Right lobe of liver (tissue), 6 donors: ENCODE data around the gene DDX24. TPM values are rescaled to one million over a fixed set of nuclear protein-coding genes. Genes with fewer than 3 reads are reported as not detected.
A peak's percentile ranks its signal among the peaks of the same experiment; 100 is the strongest.

Experiments used
- ATAC-seq, 4 donors: fragments of 200-7000 bp; cut with Tn5 transposase; one replicate each; pipeline ENCODE4 v1.9.1; 2020; ENCODE audit warnings: mild to moderate bottlenecking in 4 of 4, moderate library complexity in 4 of 4
- DNase-seq, 3 donors: peaks; one replicate each; pipeline ENCODE4 v3.0.0-alpha.2; 2020
- H3K27ac ChIP-seq, 3 donors: fragments of 200-600 bp; one replicate each; pipeline ENCODE4 v1.8.0; 2022
- H3K27me3 ChIP-seq, 2 donors: fragments of 200-600 bp; one replicate each; pipeline ENCODE4 v1.8.0; 2022
- H3K36me3 ChIP-seq, 4 donors: fragments of 200-600 bp; sonication (generic) in 1 of 4; one replicate each; pipeline versions ENCODE4 v1.5.1 to v1.8.0; 2017 to 2022; ENCODE audit warnings: control low read depth in 1 of 4
- H3K4me1 ChIP-seq, 4 donors: fragments of 200-600 bp; sonication (generic) in 1 of 4; one replicate each; pipeline versions ENCODE4 v1.5.1 to v1.8.0; 2017 to 2022; ENCODE audit warnings: control low read depth in 1 of 4
- H3K4me3 ChIP-seq, 3 donors: fragments of 200-600 bp; one replicate each; pipeline ENCODE4 v1.8.0; 2022
- H3K9me3 ChIP-seq, 4 donors: fragments of 200-600 bp; sonication (generic) in 1 of 4; one replicate each; pipeline versions ENCODE4 v1.5.1 to v1.8.0; 2017 to 2022; ENCODE audit warnings: control low read depth in 1 of 4
- CTCF ChIP-seq, 4 donors: fragments of 200-600 bp in 3 of 4; fragments of 450-650 bp in 1 of 4; IDR thresholded peaks; one replicate each; pipeline versions ENCODE4 v1.5.1 to v1.8.0; 2016 to 2022; ENCODE audit warnings: antibody characterized with exemption in 4 of 4, mild to moderate bottlenecking in 2 of 4
- POLR2A ChIP-seq: fragments of 450-650 bp; IDR thresholded peaks from one replicate; pipeline ENCODE4 v1.6.1; 2017; ENCODE audit warnings: antibody characterized with exemption, mild to moderate bottlenecking
- WGBS: methylation state at CpG from one replicate; pipeline ENCODE4 v1.1.6; 2018; ENCODE audit warnings: low coverage, low lambda C conversion rate; ENCODE audit not compliant: insufficient coverage; ENCODE audit errors: missing lambda C conversion rate; 5-methylcytosine and 5-hydroxymethylcytosine counted together
- intact Hi-C, 2 donors: fragments of 100-400 bp; cut with DNase I; formaldehyde crosslinking; loops; one replicate each; pipeline versions ENCODE4 v1.11.2 to v1.14.1; 2022
- total RNA-seq, 6 experiments: library from RNA; depleted of rRNA in 2 of 6; stranded (reverse); fragments of >200 nt in 2 of 6; fragmentation: NEBNext Ultra II Directional in 3 of 6; extraction: Animal tissue kit (Norgen Biotek cat#: 25700) in 3 of 6; gene quantifications; one replicate each; pipeline versions ENCODE4 v1.1.0 to v1.2.4, GENCODE V29; 2016 to 2023
- donor health status: DM: no; HTN: yes; CAD: no.
- donor health status: DM: no; HTN: no; CAD: no.
- donor health status: DM: no; HTN: no; CAD: no.
- donor health status: DM: no; HTN: yes; CAD: no.
- donor health status: DM: no; HTN: yes; CAD: no.

DDX24 gene
- total RNA-seq, 6 experiments from 2014 or later: 47.8 to 74.0 (median 63.6) TPM

DNA sequence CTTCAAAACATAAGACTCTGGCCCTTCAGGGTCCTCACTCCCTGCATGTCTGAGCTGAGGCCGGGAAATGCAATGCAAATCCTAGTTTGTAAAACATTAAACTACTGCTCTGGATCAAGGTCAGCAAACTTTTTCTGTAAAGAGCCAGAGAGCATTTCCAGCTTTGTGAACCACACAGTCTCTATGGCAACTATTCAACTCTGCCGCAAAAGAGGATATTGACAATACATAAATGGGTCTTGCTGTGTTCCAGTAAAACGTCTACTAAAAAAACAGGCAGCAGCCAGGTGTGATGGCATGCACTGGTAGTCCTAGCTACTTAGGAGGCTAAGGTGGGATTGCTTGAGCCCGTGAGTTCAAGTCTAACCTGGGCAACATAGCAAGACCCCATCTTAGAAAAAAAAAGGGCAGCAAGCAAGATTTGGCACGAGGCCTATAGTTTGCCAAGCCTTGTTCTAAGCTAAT is 22.3 kb downstream of the DDX24 start:
- no peak for DNase-seq
- 30% methylated on average over 5 of the region's 5 CpGs for WGBS
- intact Hi-C loops: no loop called here
- ATAC-seq: peak; percentile 78 to 92 (median 84)
- peak overlapping the region; percentile 20 to 54 (median 43) for H3K27ac ChIP-seq
- no peaks in the 10 kb centered on the region for H3K9me3 ChIP-seq
- peaks cover 0 to 39% (median 17%) of the 10 kb centered on the region in 4 donors for H3K4me1 ChIP-seq
- H3K36me3 ChIP-seq: peaks cover 0 to 73% (median 27%) of the 10 kb centered on the region in 4 donors
- TF ChIP-seq CTCF (IDR thresholded peaks at IDR 0.05) (no peak), POLR2A (no peak)
- no peak overlapping the region for H3K4me3 ChIP-seq
- no peaks in the 10 kb centered on the region for H3K27me3 ChIP-seq

- peak in 3 of 4 donors; percentile 11 to 24 (median 19) for ATAC-seq
- WGBS: 0% methylated on average over 1 of the region's 1 CpG
- Histone ChIP-seq H3K4me3 (no peak overlapping the region), H3K9me3 (no peaks in the 10 kb centered on the region), H3K27me3 (no peaks in the 10 kb centered on the region), H3K4me1 (peaks cover 0 to 39% (median 17%) of the 10 kb centered on the region in 4 donors), H3K27ac (peak overlapping the region in 2 of 3 donors; percentile 11 to 54), H3K36me3 (peaks cover 0 to 74% (median 27%) of the 10 kb centered on the region in 4 donors)
- TF ChIP-seq CTCF (IDR thresholded peaks at IDR 0.05) (no peak), POLR2A (no peak)
- intact Hi-C loops: no loop called here
- DNase-seq: no peak
These were observed 22.8 kb downstream of the DDX24 start for GRCh38 chr14:94058128-94058673.

DNA sequence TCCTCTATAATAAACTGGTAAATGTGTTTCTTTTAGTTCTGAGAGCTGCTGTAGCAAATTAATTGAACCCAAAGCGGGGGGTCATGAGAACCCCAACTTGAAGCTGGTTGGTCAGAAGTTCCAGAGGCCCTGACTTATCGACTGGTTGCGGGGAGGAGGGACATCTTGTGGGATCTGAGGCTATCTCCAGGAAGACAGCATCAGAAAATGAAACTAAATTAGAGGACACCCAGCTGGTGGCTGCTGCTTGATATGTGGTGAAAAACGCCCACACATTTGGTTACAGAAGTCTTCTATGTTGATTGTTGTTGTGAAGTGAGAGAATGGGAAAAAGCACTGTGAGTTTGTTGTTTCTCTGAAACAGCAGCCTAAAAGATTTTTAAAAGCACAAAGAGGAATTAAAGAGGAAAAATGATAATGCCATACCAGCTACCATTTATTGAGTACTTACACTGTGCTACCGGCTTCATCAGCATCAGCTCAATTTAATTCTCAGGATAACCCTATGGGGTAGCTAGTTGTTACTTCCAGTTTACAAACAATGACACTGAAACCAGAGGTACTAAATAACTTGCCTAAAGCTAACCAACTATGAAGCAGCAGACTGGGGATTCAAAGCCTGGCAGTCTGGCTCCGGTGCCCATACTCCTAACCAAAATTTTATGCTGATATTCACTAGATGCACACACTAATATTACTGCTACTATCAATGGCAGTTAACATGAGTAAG is 24.3 kb downstream of the DDX24 start:
- intact Hi-C loops: no loop called here
- ATAC-seq: peak in 1 of 4 donors; percentile 21
- H3K4me1 ChIP-seq: peaks cover 0 to 40% (median 17%) of the 10 kb centered on the region in 4 donors
- WGBS: 84% methylated on average over 5 of the region's 6 CpGs
- H3K27me3 ChIP-seq: no peaks in the 10 kb centered on the region
- no peak overlapping the region for H3K4me3 ChIP-seq
- H3K27ac ChIP-seq: no peak overlapping the region
- H3K9me3 ChIP-seq: no peaks in the 10 kb centered on the region
- peaks cover 0 to 81% (median 24%) of the 10 kb centered on the region in 4 donors for H3K36me3 ChIP-seq
- TF ChIP-seq CTCF (IDR thresholded peaks at IDR 0.05) (no peak), POLR2A (no peak)
- no peak for DNase-seq

DNA sequence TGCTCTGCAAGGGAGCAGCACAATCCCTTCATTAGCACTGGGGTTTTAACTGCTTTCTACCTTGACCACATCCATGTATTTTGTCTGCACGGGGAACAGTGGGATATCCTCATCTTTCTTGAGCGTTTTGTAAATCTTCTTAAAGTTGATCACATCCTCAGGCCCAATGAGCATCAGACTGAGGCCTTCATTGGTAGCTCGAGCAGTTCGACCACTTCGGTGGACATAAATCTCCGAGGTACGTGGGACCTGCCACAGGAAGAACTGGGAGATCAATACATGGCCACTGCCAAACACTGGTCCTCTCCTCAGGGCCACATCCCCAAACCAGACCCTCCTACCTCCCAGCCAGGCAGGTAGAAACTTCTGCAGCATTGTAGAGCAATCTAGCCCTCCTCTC is 26.1 kb downstream of the DDX24 start:
- no peak for DNase-seq
- H3K27me3 ChIP-seq: no peaks in the 10 kb centered on the region

More for the DNA sequence above, 26.1 kb downstream of the DDX24 start:
- intact Hi-C loops: no loop called here
- 100% methylated on average over 1 of the region's 7 CpGs for WGBS
- Histone ChIP-seq H3K27ac (no peak overlapping the region), H3K4me3 (no peak overlapping the region), H3K36me3 (peaks cover 0 to 78% (median 26%) of the 10 kb centered on the region in 4 donors), H3K4me1 (peaks cover 0 to 45% (median 17%) of the 10 kb centered on the region in 4 donors), H3K9me3 (no peaks in the 10 kb centered on the region)
- ATAC-seq: no peak
- TF ChIP-seq CTCF (IDR thresholded peaks at IDR 0.05) (no peak), POLR2A (no peak)
